ENCODE results near the gene MNT.

Gene MNT

GRCh38 chr17:2366747-2367494 lies 33.9 kb downstream of the MNT start:
- no peak for DNase-seq (ENCODE audit: low read depth)
- TF ChIP-seq, protein P1, sequence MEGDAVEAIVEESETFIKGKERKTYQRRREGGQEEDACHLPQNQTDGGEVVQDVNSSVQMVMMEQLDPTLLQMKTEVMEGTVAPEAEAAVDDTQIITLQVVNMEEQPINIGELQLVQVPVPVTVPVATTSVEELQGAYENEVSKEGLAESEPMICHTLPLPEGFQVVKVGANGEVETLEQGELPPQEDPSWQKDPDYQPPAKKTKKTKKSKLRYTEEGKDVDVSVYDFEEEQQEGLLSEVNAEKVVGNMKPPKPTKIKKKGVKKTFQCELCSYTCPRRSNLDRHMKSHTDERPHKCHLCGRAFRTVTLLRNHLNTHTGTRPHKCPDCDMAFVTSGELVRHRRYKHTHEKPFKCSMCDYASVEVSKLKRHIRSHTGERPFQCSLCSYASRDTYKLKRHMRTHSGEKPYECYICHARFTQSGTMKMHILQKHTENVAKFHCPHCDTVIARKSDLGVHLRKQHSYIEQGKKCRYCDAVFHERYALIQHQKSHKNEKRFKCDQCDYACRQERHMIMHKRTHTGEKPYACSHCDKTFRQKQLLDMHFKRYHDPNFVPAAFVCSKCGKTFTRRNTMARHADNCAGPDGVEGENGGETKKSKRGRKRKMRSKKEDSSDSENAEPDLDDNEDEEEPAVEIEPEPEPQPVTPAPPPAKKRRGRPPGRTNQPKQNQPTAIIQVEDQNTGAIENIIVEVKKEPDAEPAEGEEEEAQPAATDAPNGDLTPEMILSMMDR (conservative IDR thresholded peaks at IDR 0.05; ENCODE audit: low read length) = no peak
- no peak overlapping the region for H3K4me3 ChIP-seq (ENCODE audit: low read length)

GRCh38 chr17:2365132-2365531 lies 35.7 kb downstream of the MNT start:
- no peak overlapping the region for H3K4me3 ChIP-seq (ENCODE audit: low read length)
- TF ChIP-seq, protein P1 (conservative IDR thresholded peaks at IDR 0.05; ENCODE audit: low read length) = no peak
- DNase-seq (ENCODE audit: low read depth) = no peak

GRCh38 chr17:2364763-2365116 lies 36.1 kb downstream of the MNT start:
- no peak for DNase-seq (ENCODE audit: low read depth)
- no peak overlapping the region for H3K4me3 ChIP-seq (ENCODE audit: low read length)
- TF ChIP-seq, protein P1 (conservative IDR thresholded peaks at IDR 0.05; ENCODE audit: low read length) = no peak

- no peak overlapping the region for H3K4me3 ChIP-seq (ENCODE audit: low read length)
- DNase-seq (ENCODE audit: low read depth) = no peak
- TF ChIP-seq, protein P1 (conservative IDR thresholded peaks at IDR 0.05; ENCODE audit: low read length) = no peak
Measured at GRCh38 chr17:2363851-2364762, 36.8 kb downstream of the MNT start.

DNA sequence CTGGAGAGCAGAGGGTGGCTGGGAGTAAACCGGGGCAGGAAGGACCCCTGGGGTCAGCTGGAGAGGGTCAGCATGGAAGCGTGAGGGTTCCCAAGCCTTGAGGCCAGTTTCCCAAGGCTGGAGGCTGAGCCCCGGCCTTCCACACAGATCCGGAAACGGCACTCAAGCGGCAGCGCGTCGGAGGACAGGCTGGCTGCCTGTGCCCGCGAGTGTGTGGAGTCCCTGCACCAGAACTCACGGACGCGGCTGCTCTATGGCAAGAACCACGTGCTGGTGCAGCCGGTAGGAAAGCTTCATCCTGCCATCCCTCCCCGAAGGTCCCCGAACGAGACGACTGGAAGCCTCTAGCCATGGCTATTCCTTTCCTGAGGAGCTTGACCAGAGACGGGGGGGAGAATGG lies 37.5 kb downstream of the MNT start:
- TF ChIP-seq, protein P1 (conservative IDR thresholded peaks at IDR 0.05; ENCODE audit: low read length) = no peak
- DNase-seq (ENCODE audit: low read depth) = no peak
- no peak overlapping the region for H3K4me3 ChIP-seq (ENCODE audit: low read length)

- TF ChIP-seq, protein P1 (conservative IDR thresholded peaks at IDR 0.05; ENCODE audit: low read length) = no peak
- DNase-seq (ENCODE audit: low read depth) = no peak
- H3K4me3 ChIP-seq (ENCODE audit: low read length) = no peak overlapping the region
Measured at GRCh38 chr17:2362881-2363280, 38.0 kb downstream of the MNT start.
